Neuron (in vitro differentiated cells): Measurements from ENCODE around the gene ZNG1B.
"Not testable (repeated sequence)": the region's sequence is repeated elsewhere in the genome, so short reads cannot be mapped to it uniquely, and the experiment has no call there.

Experiments used
- H2AFZ ChIP-seq: one replicate; pipeline ENCODE4 v1.6.1; 2013; ENCODE audit warnings: low read depth, mild to moderate bottlenecking, inconsistent platforms, low read length, moderate library complexity
- H3K27me3 ChIP-seq: one replicate; pipeline ENCODE4 v1.6.1; 2013; ENCODE audit warnings: low read length; ENCODE audit not compliant: insufficient read depth
- H3K36me3 ChIP-seq: one replicate; pipeline ENCODE4 v1.6.1; 2013; ENCODE audit warnings: low read length; ENCODE audit not compliant: insufficient read depth
- H3K4me1 ChIP-seq: one replicate; pipeline ENCODE4 v1.6.1; 2013; ENCODE audit warnings: low read length; ENCODE audit not compliant: insufficient read depth
- H3K4me3 ChIP-seq: 2 replicates; pipeline ENCODE4 v1.5.1; 2013; ENCODE audit warnings: mild to moderate bottlenecking, low read length, moderate library complexity
- H3K9me3 ChIP-seq: one replicate; pipeline ENCODE4 v1.6.1; 2013; ENCODE audit warnings: low read length

Gene ZNG1B

GRCh38 chr2:113498365-113498764, 60.9 kb downstream of the ZNG1B start, which contains the start of gene FOXD4L1:
Gene FOXD4L1, plus strand, starts transcription at chr2:113498665. Its CDS starts 592 bp downstream, at chr2:113499257.
- H3K4me3 ChIP-seq, H2AFZ ChIP-seq, H3K9me3 ChIP-seq, H3K36me3 ChIP-seq, H3K4me1 ChIP-seq: not testable (repeated sequence)
- peaks cover 14% of the 10 kb centered on the region for H3K27me3 ChIP-seq

DNA sequence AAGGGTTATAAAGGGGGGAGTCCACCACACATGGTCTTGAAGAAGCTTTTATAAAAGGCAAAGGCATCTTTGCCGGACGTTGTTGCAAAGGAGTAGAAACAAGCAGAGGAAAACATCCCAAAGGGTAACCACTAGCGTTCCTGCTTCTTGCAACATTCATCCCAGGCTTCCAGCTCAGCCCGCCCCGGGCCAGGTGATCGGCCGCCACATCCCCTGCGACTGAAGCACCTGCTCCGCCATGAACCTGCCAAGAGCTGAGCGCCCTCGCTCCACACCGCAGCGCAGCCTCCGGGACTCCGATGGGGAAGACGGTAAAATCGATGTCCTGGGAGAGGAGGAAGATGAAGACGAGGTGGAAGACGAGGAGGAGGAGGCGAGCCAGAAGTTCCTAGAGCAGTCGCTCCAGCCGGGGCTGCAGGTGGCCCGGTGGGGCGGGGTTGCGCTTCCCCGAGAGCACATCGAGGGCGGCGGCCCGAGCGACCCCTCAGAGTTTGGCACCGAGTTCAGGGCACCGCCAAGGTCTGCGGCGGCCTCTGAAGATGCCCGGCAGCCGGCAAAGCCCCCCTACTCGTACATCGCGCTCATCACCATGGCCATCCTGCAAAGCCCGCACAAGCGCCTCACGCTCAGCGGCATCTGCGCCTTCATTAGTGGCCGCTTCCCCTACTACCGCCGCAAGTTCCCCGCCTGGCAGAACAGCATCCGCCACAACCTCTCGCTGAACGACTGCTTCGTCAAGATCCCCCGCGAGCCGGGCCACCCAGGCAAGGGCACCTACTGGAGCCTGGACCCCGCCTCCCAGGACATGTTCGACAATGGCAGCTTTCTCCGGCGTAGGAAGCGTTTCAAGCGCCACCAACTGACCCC, 61.8 kb downstream of the ZNG1B start:
- H3K36me3 ChIP-seq, H2AFZ ChIP-seq, H3K4me1 ChIP-seq, H3K4me3 ChIP-seq, H3K9me3 ChIP-seq: not testable (repeated sequence)
- H3K27me3 ChIP-seq: peaks cover 18% of the 10 kb centered on the region

DNA sequence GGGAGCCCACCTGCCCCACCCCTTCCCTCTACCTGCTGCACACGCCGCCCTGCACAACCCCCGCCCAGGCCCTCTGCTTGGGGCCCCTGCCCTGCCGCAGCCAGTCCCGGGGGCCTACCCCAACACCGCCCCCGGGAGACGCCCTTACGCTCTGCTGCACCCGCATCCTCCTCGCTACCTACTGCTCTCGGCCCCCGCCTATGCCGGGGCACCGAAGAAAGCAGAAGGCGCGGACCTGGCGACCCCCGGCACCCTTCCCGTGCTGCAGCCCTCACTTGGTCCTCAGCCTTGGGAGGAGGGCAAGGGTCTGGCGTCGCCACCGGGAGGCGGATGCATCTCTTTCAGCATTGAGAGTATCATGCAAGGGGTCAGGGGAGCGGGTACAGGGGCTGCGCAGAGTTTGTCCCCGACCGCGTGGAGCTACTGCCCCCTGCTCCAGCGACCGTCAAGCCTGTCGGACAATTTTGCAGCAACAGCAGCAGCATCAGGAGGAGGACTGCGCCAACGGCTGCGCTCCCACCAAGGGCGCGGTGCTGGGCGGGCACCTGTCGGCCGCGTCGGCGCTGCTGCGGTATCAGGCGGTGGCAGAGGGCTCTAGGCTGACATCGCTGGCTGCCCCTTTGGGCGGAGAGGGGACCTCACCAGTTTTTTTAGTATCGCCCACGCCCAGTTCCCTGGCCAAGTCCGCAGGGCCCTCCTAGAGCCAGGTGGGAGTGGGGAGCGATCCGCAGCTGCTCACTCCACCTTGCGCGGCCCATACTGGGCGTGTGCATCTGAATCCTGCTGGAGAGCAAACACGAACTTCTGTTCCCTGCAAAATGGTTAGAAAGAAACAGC, 62.6 kb downstream of the ZNG1B start:
- not testable (repeated sequence) for H3K9me3 ChIP-seq, H3K4me3 ChIP-seq, H2AFZ ChIP-seq, H3K4me1 ChIP-seq, H3K36me3 ChIP-seq
- H3K27me3 ChIP-seq: peaks cover 20% of the 10 kb centered on the region

DNA sequence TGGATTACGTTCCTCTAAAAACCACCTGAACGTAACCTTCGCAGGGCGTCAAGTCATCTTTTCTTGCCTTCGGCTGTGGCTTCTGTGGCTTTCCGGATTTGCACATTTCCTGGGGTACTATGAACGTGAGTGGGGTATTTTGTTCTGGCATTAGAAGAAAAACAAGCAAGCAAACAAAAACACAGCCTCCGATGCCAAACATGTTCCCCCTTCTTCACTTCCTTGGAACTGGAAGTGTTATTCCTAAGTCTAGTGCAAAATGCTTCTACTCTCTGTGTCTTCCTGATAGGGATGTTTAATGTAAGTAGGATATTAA, 63.2 kb downstream of the ZNG1B start:
- not testable (repeated sequence) for H3K36me3 ChIP-seq, H3K9me3 ChIP-seq, H3K4me1 ChIP-seq, H2AFZ ChIP-seq, H3K4me3 ChIP-seq
- peaks cover 20% of the 10 kb centered on the region for H3K27me3 ChIP-seq

- peaks cover 21% of the 10 kb centered on the region for H3K27me3 ChIP-seq
- H3K4me1 ChIP-seq, H3K9me3 ChIP-seq, H3K36me3 ChIP-seq, H2AFZ ChIP-seq: not testable (repeated sequence)
- peak overlapping the region; percentile 42 for H3K4me3 ChIP-seq
These were observed 65.0 kb downstream of the ZNG1B start for GRCh38 chr2:113502216-113503093.

DNA sequence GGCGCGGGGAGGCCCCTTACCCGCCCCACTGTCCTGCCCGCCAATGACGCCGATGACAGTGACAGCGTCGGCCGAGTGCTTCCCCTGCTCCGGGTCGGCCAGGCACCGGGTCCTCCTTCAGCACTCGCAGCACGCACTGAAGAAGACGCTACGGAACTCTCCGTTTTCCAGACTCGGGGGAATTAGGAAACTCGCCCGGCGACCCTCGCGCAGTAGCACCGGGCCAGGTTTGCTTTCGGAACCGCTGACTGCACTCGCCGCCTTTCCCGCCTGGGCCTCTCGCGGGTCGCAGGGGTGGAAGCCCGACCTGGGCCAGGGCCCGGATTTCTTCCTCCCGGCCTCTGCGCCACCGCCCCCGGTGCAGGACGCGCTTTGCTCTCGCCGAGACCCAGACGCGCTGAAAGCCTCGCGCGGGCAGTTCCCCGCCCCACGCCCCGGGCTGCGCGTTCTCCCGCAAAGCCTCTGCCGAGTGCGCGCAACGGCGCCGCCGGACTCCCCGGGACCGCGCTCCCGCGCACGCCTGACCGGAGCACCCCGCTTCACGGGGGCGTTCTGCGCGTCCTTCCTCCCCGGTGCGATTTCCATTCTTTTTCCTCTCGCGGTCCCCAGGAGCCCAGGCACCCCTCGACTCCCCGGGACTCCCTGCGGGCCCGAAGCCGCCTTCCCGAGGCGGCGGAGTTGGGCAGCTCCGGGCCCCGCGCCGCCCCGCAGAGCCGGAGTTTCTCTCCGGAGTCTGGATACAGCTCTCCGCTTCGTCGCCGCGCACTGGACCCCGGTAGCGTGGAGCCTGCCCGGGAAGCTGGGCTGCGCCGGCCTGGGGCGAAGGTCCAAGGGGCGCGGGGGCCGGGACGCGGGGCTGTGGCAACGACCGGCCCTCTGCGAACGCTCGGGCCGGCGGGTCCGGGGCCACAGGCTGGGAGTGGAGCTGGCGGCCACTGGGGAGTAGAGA, 65.9 kb downstream of the ZNG1B start:
- H3K4me1 ChIP-seq, H3K36me3 ChIP-seq, H2AFZ ChIP-seq, H3K9me3 ChIP-seq: not testable (repeated sequence)
- Histone ChIP-seq H3K27me3 (peaks cover 26% of the 10 kb centered on the region), H3K4me3 (peak overlapping the region; percentile 42)

DNA sequence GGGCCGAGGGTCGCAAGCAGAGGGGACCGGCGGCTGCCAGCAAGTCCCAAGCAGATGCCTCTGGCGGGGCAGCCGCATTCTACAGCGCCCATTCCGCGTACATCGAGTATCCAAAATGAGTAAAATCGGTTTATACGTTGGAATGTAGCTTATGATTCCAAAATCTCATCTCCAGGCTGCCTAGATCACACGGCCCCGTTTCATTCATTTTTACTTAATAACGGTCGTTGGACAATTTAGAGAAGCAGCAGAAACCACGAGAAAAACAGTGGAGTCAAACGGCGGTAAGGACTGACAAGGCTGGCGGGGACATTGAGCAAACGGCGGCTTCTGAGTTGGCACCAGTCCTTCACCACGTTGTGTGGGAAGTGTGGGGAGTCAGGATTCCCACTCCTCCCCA, 66.6 kb downstream of the ZNG1B start:
- H2AFZ ChIP-seq, H3K9me3 ChIP-seq, H3K4me1 ChIP-seq, H3K4me3 ChIP-seq, H3K36me3 ChIP-seq: not testable (repeated sequence)
- peaks cover 29% of the 10 kb centered on the region for H3K27me3 ChIP-seq

GRCh38 chr2:113507394-113508140, 70.1 kb downstream of the ZNG1B start:
- not testable (repeated sequence) for H3K36me3 ChIP-seq, H3K9me3 ChIP-seq, H2AFZ ChIP-seq, H3K4me3 ChIP-seq, H3K4me1 ChIP-seq
- peaks cover 21% of the 10 kb centered on the region for H3K27me3 ChIP-seq

- not testable (repeated sequence) for H3K4me1 ChIP-seq, H2AFZ ChIP-seq, H3K36me3 ChIP-seq, H3K4me3 ChIP-seq, H3K9me3 ChIP-seq
- H3K27me3 ChIP-seq: peaks cover 18% of the 10 kb centered on the region
These were observed 70.7 kb downstream of the ZNG1B start for GRCh38 chr2:113508187-113508586.

GRCh38 chr2:113510913-113511312, 73.4 kb downstream of the ZNG1B start:
- not testable (repeated sequence) for H3K4me3 ChIP-seq, H3K9me3 ChIP-seq, H2AFZ ChIP-seq, H3K4me1 ChIP-seq, H3K36me3 ChIP-seq
- peaks cover 12% of the 10 kb centered on the region for H3K27me3 ChIP-seq

DNA sequence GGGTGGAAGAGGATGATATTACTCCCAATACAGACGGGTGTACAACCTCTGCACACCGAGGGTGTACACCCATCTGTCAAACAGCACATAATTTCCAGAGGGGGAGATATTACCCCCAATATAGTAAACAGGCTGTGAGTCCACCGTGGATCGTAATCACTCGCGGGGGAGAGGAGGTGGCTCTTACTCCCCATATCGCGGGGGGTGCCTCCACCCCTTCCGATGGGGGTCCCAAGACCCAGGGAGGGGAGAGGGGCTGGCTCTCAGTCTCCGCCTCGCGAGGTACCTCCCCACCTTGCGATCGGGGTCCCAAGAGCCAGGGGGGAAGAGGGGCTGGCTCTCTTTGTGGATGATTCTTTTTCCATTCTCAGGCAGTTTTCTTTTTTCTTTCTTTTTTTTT, 74.4 kb downstream of the ZNG1B start:
- H3K36me3 ChIP-seq, H3K9me3 ChIP-seq, H3K4me3 ChIP-seq, H3K4me1 ChIP-seq, H2AFZ ChIP-seq: not testable (repeated sequence)
- peaks cover 12% of the 10 kb centered on the region for H3K27me3 ChIP-seq

GRCh38 chr2:113515457-113515856, 78.0 kb downstream of the ZNG1B start:
- not testable (repeated sequence) for H3K4me3 ChIP-seq, H3K9me3 ChIP-seq, H3K4me1 ChIP-seq, H3K27me3 ChIP-seq, H3K36me3 ChIP-seq, H2AFZ ChIP-seq
